22Rv1 (cell line): Measurements from ENCODE around the gene OVOL1.
A peak's percentile ranks its signal among the peaks of the same experiment; 100 is the strongest.

ENCODE experiments used
- H3K27ac ChIP-seq: fragments of 450-650 bp; 2 replicates; pipeline ENCODE4 v1.5.1; 2017
- CTCF ChIP-seq: fragments of 450-650 bp; IDR thresholded peaks from 2 replicates; pipeline ENCODE4 v1.5.1; 2017; ENCODE audit warnings: mild to moderate bottlenecking
- ZFX ChIP-seq: fragments of 450-650 bp; IDR thresholded peaks from 2 replicates; pipeline ENCODE4 v1.6.1; 2017; ENCODE audit warnings: antibody characterized with exemption, borderline replicate concordance

The OVOL1 gene

GRCh38 chr11:65786786-65787636 lies at the start of gene OVOL1:
TSS of gene OVOL1 (plus strand) at chr11:65787063. CDS start at chr11:65787374, 311 bp downstream.
- TF ChIP-seq CTCF (no peak), ZFX (no peak)
- peak within 1 kb of the TSS; percentile 63 for H3K27ac ChIP-seq

- no peak overlapping the region for H3K27ac ChIP-seq
- TF ChIP-seq CTCF (no peak), ZFX (no peak)
Observed at GRCh38 chr11:65739022-65739421, 47.8 kb upstream of the OVOL1 start.

GRCh38 chr11:65741185-65741584 lies 45.7 kb upstream of the OVOL1 start:
- no peak for TF ChIP-seq ZFX
- no peak overlapping the region for H3K27ac ChIP-seq

- TF ChIP-seq CTCF = no peak
- TF ChIP-seq ZFX = no peak
- no peak overlapping the region for H3K27ac ChIP-seq
Observed at GRCh38 chr11:65742353-65742752, 44.5 kb upstream of the OVOL1 start.

GRCh38 chr11:65743681-65744025 lies 43.2 kb upstream of the OVOL1 start:
- no peak overlapping the region for H3K27ac ChIP-seq
- TF ChIP-seq ZFX = no peak
- no peak for TF ChIP-seq CTCF

GRCh38 chr11:65744026-65744698 lies 42.7 kb upstream of the OVOL1 start:
- H3K27ac ChIP-seq = no peak overlapping the region
- TF ChIP-seq ZFX (no peak), CTCF (peak; percentile 79; the same call in 1 of the 2 replicates)

GRCh38 chr11:65744699-65745042 lies 42.2 kb upstream of the OVOL1 start:
- TF ChIP-seq CTCF = peak; percentile 49
- TF ChIP-seq ZFX = no peak
- no peak overlapping the region for H3K27ac ChIP-seq
